Measurements from ENCODE around the gene OLFM1.
A peak's percentile ranks its signal among the peaks of the same experiment; 100 is the strongest.

The OLFM1 gene

GRCh38 chr9:135169709-135170226 lies 82.3 kb downstream of the OLFM1 start:
- no peak overlapping the region for H3K4me3 Mint-ChIP-seq
- H3K27me3 Mint-ChIP-seq (ENCODE audit: low read depth): peaks cover 84% of the 10 kb centered on the region
- no peak for TF ChIP-seq CTCF (IDR thresholded peaks at IDR 0.05; ENCODE audit: unreplicated experiment in 3 of 3)
- no peaks in the 10 kb centered on the region for H3K9me3 Mint-ChIP-seq
- H3K4me1 Mint-ChIP-seq: no peaks in the 10 kb centered on the region
- no peaks in the 10 kb centered on the region for H3K36me3 Mint-ChIP-seq (ENCODE audit: low read depth)
- H3K27ac Mint-ChIP-seq: peak overlapping the region in 1 of 3 experiments; percentile 15

- Mint-ChIP-seq H3K4me1 (no peaks in the 10 kb centered on the region), H3K27me3 (ENCODE audit: low read depth) (peaks cover 82% of the 10 kb centered on the region), H3K4me3 (no peak overlapping the region), H3K9me3 (no peaks in the 10 kb centered on the region), H3K36me3 (ENCODE audit: low read depth) (no peaks in the 10 kb centered on the region), H3K27ac (no peak overlapping the region)
- no peak for TF ChIP-seq CTCF (IDR thresholded peaks at IDR 0.05; ENCODE audit: unreplicated experiment in 3 of 3)
Observed at GRCh38 chr9:135170535-135170934, 83.1 kb downstream of the OLFM1 start.

Data from nephron (organoid).